OCI-LY3 (cell line): Measurements from ENCODE around the gene ARHGAP40.

Experiments used
- H2AFZ ChIP-seq: fragments of 200-600, 300-600 bp; shearing (Covaris generic); 2 replicates; pipeline ENCODE4 v1.6.0; 2014; ENCODE audit warnings: antibody characterized with exemption, low read depth, low read length
- H3K27ac ChIP-seq: fragments of 200-600, 300-600 bp; sonication (generic); 2 replicates; pipeline ENCODE4 v1.5.1; 2014; ENCODE audit warnings: mild to moderate bottlenecking, low read length, moderate library complexity, mixed read lengths
- H3K27me3 ChIP-seq: fragments of 200-600, 300-600 bp; sonication (generic); 2 replicates; pipeline ENCODE4 v1.6.1; 2014; ENCODE audit warnings: low read depth, low read length, mixed read lengths
- H3K36me3 ChIP-seq: fragments of 200-600, 300-600 bp; sonication (generic); replicated peaks from 2 replicates; pipeline ENCODE3; 2014; ENCODE audit warnings: low read depth, low read length, mixed read lengths
- H3K4me1 ChIP-seq: fragments of 300-600, 200-600 bp; sonication (generic); 2 replicates; pipeline ENCODE4 v1.6.1; 2014; ENCODE audit warnings: low read length, mixed read lengths
- H3K4me2 ChIP-seq: fragments of 200-600, 300-600 bp; sonication (generic); 2 replicates; pipeline ENCODE4 v1.6.1; 2014; ENCODE audit warnings: low read length, mixed read lengths
- H3K4me3 ChIP-seq: fragments of 300-600, 200-600 bp; sonication (generic); 2 replicates; pipeline ENCODE4 v1.5.1; 2014; ENCODE audit warnings: antibody characterized with exemption, mild to moderate bottlenecking, low read length, moderate library complexity
- H3K79me2 ChIP-seq: fragments of 300-600, 200-600 bp; shearing (Covaris generic); 2 replicates; pipeline ENCODE4 v1.6.1; 2014; ENCODE audit warnings: mild to moderate bottlenecking, low read length, mixed read lengths
- H3K9ac ChIP-seq: fragments of 300-600, 200-600 bp; shearing (Covaris generic); 2 replicates; pipeline ENCODE4 v1.6.0; 2014; ENCODE audit warnings: mild to moderate bottlenecking, low read length, moderate library complexity
- H3K9me3 ChIP-seq: fragments of 200-600, 300-600 bp; shearing (Covaris generic); 2 replicates; pipeline ENCODE4 v1.6.1; 2014; ENCODE audit warnings: low read length, mixed read lengths; ENCODE audit not compliant: insufficient read depth
- H4K20me1 ChIP-seq: fragments of 200-600, 300-600 bp; sonication (generic); 2 replicates; pipeline ENCODE4 v1.6.1; 2016; ENCODE audit warnings: low read length, mixed read lengths; ENCODE audit not compliant: insufficient read depth
- EZH2phosphoT487 ChIP-seq: fragments of 200-600 bp; shearing (Covaris generic); IDR thresholded peaks from 2 replicates; pipeline ENCODE4 v1.6.1; 2018; ENCODE audit warnings: antibody characterized with exemption, mixed run types, low read depth
- TF ChIP-seq, protein P1 (sequence below): fragments of 200-600, 300-600 bp; sonication (generic); IDR thresholded peaks from 2 replicates; pipeline ENCODE4 v1.5.1; 2014; ENCODE audit warnings: antibody characterized with exemption, low read length, low read depth

Gene ARHGAP40

DNA sequence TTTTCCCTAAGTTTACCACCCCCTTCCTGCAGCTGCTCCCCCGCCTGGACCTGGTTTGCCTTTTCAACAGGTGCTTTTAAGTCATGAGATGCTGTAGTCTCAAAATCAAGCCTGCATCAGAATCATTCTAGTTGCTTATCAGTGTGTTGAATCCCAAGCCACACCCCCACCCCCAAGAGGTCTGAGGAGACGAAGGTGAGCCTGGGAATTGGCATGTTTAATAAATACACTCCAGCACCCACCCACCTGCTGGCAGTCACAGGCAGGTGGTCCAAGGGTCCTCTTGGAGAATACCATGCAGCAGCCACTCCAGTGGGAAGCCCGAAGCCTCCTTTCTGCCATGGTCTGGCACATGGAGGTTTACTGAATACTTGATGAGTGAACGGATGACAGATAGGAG, 21.7 kb upstream of the ARHGAP40 start:
- TF ChIP-seq, protein P1, sequence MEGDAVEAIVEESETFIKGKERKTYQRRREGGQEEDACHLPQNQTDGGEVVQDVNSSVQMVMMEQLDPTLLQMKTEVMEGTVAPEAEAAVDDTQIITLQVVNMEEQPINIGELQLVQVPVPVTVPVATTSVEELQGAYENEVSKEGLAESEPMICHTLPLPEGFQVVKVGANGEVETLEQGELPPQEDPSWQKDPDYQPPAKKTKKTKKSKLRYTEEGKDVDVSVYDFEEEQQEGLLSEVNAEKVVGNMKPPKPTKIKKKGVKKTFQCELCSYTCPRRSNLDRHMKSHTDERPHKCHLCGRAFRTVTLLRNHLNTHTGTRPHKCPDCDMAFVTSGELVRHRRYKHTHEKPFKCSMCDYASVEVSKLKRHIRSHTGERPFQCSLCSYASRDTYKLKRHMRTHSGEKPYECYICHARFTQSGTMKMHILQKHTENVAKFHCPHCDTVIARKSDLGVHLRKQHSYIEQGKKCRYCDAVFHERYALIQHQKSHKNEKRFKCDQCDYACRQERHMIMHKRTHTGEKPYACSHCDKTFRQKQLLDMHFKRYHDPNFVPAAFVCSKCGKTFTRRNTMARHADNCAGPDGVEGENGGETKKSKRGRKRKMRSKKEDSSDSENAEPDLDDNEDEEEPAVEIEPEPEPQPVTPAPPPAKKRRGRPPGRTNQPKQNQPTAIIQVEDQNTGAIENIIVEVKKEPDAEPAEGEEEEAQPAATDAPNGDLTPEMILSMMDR, result no peak
- no peak for TF ChIP-seq EZH2phosphoT487

DNA sequence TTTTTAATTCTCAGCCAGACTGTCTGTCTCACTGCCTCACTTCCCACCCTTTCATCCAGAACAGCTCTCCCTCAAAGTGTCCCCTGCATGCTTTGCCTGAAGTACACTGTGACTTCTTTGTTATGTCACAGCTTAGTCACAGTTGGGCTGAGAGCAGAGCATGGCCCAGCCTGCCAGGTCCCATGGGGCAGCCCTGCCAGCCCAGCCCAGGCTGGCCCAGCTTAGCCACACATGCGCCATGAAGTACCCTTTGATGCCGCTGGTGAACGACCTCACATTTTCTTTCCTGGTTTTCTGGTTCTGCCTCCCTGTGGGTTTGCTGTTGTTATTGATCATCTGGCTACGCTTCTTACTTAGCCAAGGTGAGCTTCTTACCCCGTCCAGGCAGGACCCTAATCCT, 20.6 kb upstream of the ARHGAP40 start, which contains the start of gene ADIG:
ADIG (plus strand) TSS at position 185 of the 400 bp plus-strand sequence; CDS start at position 239, 54 bp downstream.
- Histone ChIP-seq H3K9me3 (no peaks in the 10 kb centered on the region), H3K36me3 (peaks cover 5% of the 10 kb centered on the region), H3K79me2 (no peaks in the 10 kb centered on the region), H4K20me1 (no peaks in the 10 kb centered on the region), H3K27me3 (no peaks in the 10 kb centered on the region), H2AFZ (no peak within 1 kb of the TSS), H3K4me2 (no peak within 1 kb of the TSS), H3K9ac (no peak within 1 kb of the TSS), H3K4me1 (no peaks in the 10 kb centered on the region), H3K27ac (no peak within 1 kb of the TSS), H3K4me3 (no peak within 1 kb of the TSS)
- no peak for TF ChIP-seq EZH2phosphoT487
- TF ChIP-seq, protein P1, result no peak

More for the DNA sequence above, 21.7 kb upstream of the ARHGAP40 start:
- Histone ChIP-seq H3K27ac (no peak overlapping the region), H3K27me3 (no peaks in the 10 kb centered on the region), H3K9me3 (no peaks in the 10 kb centered on the region), H3K4me2 (no peak overlapping the region), H3K36me3 (peaks cover 14% of the 10 kb centered on the region), H3K4me1 (no peaks in the 10 kb centered on the region), H2AFZ (no peak overlapping the region), H3K4me3 (no peak overlapping the region), H3K9ac (no peak overlapping the region), H3K79me2 (no peaks in the 10 kb centered on the region), H4K20me1 (no peaks in the 10 kb centered on the region)

DNA sequence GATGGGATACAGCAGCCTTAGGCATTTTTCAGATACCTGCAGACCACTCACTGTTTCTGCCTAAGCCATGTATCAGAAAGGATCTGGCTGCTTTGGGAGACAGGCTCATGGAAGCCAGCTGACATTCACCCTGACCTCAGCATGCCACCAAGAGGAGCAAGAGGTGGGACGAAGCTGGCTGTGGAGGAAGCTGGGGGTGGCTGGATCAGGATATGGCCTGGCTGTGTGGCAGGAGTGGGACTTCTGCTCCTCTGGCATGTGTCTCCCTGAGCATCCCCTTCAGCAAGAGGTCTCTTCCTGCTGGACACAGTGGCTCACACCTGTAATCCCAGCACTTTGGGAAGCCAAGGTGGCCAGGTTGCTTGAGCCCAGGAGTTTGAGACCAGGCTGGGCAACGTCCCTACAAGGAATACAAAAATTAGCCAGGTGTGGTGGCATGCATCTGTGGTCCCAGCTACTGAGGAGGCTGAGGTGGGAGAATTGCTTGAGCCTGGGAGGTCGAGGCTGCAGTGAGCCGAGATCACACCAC, 19.7 kb upstream of the ARHGAP40 start:
- no peaks in the 10 kb centered on the region for H3K27me3 ChIP-seq
- no peaks in the 10 kb centered on the region for H3K4me1 ChIP-seq
- no peak overlapping the region for H3K4me3 ChIP-seq
- no peak overlapping the region for H3K9ac ChIP-seq
- no peak overlapping the region for H2AFZ ChIP-seq
- no peaks in the 10 kb centered on the region for H4K20me1 ChIP-seq
- no peaks in the 10 kb centered on the region for H3K79me2 ChIP-seq
- no peaks in the 10 kb centered on the region for H3K9me3 ChIP-seq
- H3K27ac ChIP-seq, result no peak overlapping the region
- H3K4me2 ChIP-seq, result no peak overlapping the region
- peaks cover 1% of the 10 kb centered on the region for H3K36me3 ChIP-seq
- TF ChIP-seq EZH2phosphoT487, result no peak
- TF ChIP-seq, protein P1, result no peak

DNA sequence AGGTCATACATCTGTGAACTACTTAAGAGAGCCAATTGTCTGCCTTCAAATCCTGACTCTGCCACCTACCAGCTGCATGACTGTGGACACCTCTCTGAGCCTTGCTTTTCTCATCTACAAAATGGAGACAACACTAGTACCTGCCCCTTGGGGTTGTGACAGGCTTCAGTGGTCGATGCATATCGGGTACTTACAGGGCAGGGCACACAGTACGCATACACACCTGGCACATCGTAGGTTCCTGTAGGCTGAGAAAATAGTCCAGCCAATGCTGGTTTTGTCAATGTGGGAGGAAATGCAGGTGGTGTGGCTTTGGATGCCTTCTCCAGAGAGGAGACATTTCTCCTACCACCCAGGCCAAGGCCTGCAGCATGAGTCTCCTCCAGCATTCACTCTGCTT, 18.3 kb upstream of the ARHGAP40 start:
- no peaks in the 10 kb centered on the region; the same call in 1 of the 2 replicates for H4K20me1 ChIP-seq
- no peak overlapping the region for H2AFZ ChIP-seq
- no peaks in the 10 kb centered on the region for H3K9me3 ChIP-seq
- no peaks in the 10 kb centered on the region for H3K27me3 ChIP-seq
- no peaks in the 10 kb centered on the region for H3K4me1 ChIP-seq
- H3K36me3 ChIP-seq, result no peaks in the 10 kb centered on the region
- no peak overlapping the region for H3K27ac ChIP-seq
- TF ChIP-seq, protein P1, result no peak
- no peak for TF ChIP-seq EZH2phosphoT487
- no peak overlapping the region for H3K9ac ChIP-seq
- no peaks in the 10 kb centered on the region for H3K79me2 ChIP-seq
- H3K4me2 ChIP-seq, result no peak overlapping the region
- H3K4me3 ChIP-seq, result no peak overlapping the region
